ENCODE data around the gene EMC6. TPM values are rescaled to one million over a fixed set of nuclear protein-coding genes. Genes with fewer than 3 reads are reported as not detected.

EMC6 gene
- total and polyA plus RNA-seq, 11 donors, result 24.2 to 190 (median 52.1) TPM

DNA sequence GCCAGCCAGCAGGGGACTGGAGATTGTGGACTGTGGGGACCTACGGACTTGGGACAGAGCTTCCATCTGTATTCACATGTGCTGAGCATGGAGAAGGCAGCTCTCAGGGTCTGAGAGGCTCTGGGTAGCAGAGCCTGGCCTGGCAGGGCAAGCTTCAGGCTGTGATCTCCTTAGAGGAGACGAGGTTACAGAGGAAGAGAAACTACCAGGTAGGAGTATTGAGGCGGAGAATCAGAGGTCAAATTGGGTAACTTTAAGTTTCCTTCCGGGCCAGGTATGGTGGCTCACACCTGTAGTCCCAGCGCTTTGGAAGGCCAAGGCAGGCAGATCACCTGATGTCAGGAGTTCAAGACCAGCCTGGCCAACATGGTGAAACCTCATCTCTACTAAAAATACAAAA, 23.3 kb upstream of the EMC6 start:
- Histone ChIP-seq H3K36me3 (peaks cover 0 to 72% (median 43%) of the 10 kb centered on the region in 9 donors), H3K9me3 (no peaks in the 10 kb centered on the region), H3K4me3 (no peak overlapping the region), H3K27me3 (no peaks in the 10 kb centered on the region), H3K4me1 (peaks cover 0 to 17% (median 8%) of the 10 kb centered on the region in 12 donors), H3K27ac (no peak overlapping the region)
- peak in 1 of 5 donors; percentile 4 for DNase-seq
- 57 to 100% (median 83%) methylated on average over 4 to 5 of the region's 5 CpGs for WGBS, 4 donors
- no peak for ATAC-seq
- no peak for TF ChIP-seq POLR2A (IDR thresholded peaks at IDR 0.05)
- TF ChIP-seq, protein P1, sequence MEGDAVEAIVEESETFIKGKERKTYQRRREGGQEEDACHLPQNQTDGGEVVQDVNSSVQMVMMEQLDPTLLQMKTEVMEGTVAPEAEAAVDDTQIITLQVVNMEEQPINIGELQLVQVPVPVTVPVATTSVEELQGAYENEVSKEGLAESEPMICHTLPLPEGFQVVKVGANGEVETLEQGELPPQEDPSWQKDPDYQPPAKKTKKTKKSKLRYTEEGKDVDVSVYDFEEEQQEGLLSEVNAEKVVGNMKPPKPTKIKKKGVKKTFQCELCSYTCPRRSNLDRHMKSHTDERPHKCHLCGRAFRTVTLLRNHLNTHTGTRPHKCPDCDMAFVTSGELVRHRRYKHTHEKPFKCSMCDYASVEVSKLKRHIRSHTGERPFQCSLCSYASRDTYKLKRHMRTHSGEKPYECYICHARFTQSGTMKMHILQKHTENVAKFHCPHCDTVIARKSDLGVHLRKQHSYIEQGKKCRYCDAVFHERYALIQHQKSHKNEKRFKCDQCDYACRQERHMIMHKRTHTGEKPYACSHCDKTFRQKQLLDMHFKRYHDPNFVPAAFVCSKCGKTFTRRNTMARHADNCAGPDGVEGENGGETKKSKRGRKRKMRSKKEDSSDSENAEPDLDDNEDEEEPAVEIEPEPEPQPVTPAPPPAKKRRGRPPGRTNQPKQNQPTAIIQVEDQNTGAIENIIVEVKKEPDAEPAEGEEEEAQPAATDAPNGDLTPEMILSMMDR (IDR thresholded peaks at IDR 0.05), result no peak
- intact Hi-C loops (cut with DNase I), result loop anchor here in 5 of 10 donors (5.0 to 10.0 kb wide), 3 partner anchors 111 to 601 kb away; no protein-coding TSS in a partner anchor

GRCh38 chr17:3647251-3647650, 21.4 kb upstream of the EMC6 start:
- Histone ChIP-seq H3K4me3 (no peak overlapping the region), H3K36me3 (peaks cover 0 to 72% (median 54%) of the 10 kb centered on the region in 9 donors), H3K27me3 (no peaks in the 10 kb centered on the region), H3K27ac (no peak overlapping the region), H3K9me3 (no peaks in the 10 kb centered on the region), H3K4me1 (peaks cover 0 to 9% (median 0%) of the 10 kb centered on the region in 12 donors)
- TF ChIP-seq, protein P1 (IDR thresholded peaks at IDR 0.05), result no peak
- no peak for TF ChIP-seq POLR2A (IDR thresholded peaks at IDR 0.05)
- WGBS, 4 donors, result 82 to 86% (median 84%) methylated on average over 12 of the region's 12 CpGs
- peak in 1 of 4 donors; percentile 9 for ATAC-seq
- no peak for DNase-seq
- intact Hi-C loops (cut with DNase I), result loop anchor here in 5 of 10 donors (5.0 to 10.0 kb wide), 3 partner anchors 112 to 602 kb away; no protein-coding TSS in a partner anchor

GRCh38 chr17:3647769-3648555, 20.6 kb upstream of the EMC6 start:
- intact Hi-C loops (cut with DNase I), result loop anchor here in 5 of 10 donors (5.0 to 10.0 kb wide), 3 partner anchors 113 to 603 kb away; no protein-coding TSS in a partner anchor
- Histone ChIP-seq H3K4me3 (no peak overlapping the region), H3K36me3 (peaks cover 0 to 68% (median 54%) of the 10 kb centered on the region in 9 donors), H3K4me1 (peaks cover 0 to 9% (median 0%) of the 10 kb centered on the region in 12 donors), H3K27me3 (no peaks in the 10 kb centered on the region), H3K27ac (no peak overlapping the region), H3K9me3 (no peaks in the 10 kb centered on the region)
- ATAC-seq (peak; percentile 63 to 80 (median 77)), DNase-seq (peak in 2 of 5 donors; percentile 70 to 72)
- WGBS, 4 donors, result 66 to 74% (median 69%) methylated on average over 17 to 20 of the region's 20 CpGs
- TF ChIP-seq, protein P1 (IDR thresholded peaks at IDR 0.05), result peak; percentile 24 to 62 (median 39)
- TF ChIP-seq POLR2A (IDR thresholded peaks at IDR 0.05), result no peak

DNA sequence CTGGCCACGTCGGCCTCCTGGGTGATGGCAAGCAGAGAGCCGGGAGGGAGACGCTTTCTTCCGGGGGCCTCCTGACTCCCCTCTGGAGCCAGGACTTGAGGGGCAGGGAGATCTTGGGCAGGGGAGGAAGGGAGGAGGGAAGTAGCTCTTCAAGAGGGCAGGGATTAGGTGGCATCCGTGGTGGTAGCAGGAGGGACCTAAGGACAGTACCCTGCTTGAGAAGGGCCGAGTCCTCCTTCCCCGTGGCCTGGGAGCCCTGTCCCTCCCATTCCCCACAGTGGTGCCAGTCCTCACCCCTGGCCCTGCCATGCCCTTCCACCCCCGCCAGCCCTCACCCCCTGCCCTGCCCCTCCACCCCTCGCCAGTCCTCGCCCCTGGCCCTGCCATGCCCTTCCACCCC, 12.8 kb upstream of the EMC6 start:
- no peak overlapping the region for H3K27ac ChIP-seq
- ATAC-seq, result no peak
- H3K4me1 ChIP-seq, result peaks cover 5 to 34% (median 20%) of the 10 kb centered on the region in 12 donors
- H3K27me3 ChIP-seq, result no peaks in the 10 kb centered on the region
- TF ChIP-seq POLR2A (IDR thresholded peaks at IDR 0.05), result no peak
- TF ChIP-seq, protein P1 (IDR thresholded peaks at IDR 0.05), result no peak
- H3K4me3 ChIP-seq, result no peak overlapping the region
- intact Hi-C loops (cut with DNase I), result loop anchor here in 1 of 10 donors (10.0 kb wide), 1 partner anchor 611 kb away; no protein-coding TSS in a partner anchor
- WGBS, 4 donors, result 87 to 94% (median 90%) methylated on average over 6 to 11 of the region's 11 CpGs
- no peaks in the 10 kb centered on the region for H3K9me3 ChIP-seq
- peaks cover 0 to 15% (median 0%) of the 10 kb centered on the region in 9 donors for H3K36me3 ChIP-seq
- DNase-seq, result no peak
